Measurements from ENCODE around the gene JMY. TPM values are rescaled to one million over a fixed set of nuclear protein-coding genes. Genes with fewer than 3 reads are reported as not detected.
"Not testable (repeated sequence)": the region's sequence is repeated elsewhere in the genome, so short reads cannot be mapped to it uniquely, and the experiment has no call there.

JMY gene
- total RNA-seq, 1 experiment from 2014 or later = 11.3 TPM

GRCh38 chr5:79242242-79243039, 6.5 kb downstream of the JMY start:
- POLR2A ChIA-PET = interaction anchor here (0.6 to 0.7 kb wide), 2 partner anchors 11 to 261 kb away, joined by 4 to 5 read pairs; no protein-coding TSS in a partner anchor
- peaks cover 7% of the 10 kb centered on the region for H3K4me1 Mint-ChIP-seq (ENCODE audit: low read depth, unreplicated experiment)
- Histone ChIP-seq H3K36me3 (ENCODE audit: control insufficient read depth, insufficient read depth, low read length) (no peaks in the 10 kb centered on the region), H3K9me3 (no peaks in the 10 kb centered on the region), H3K4me1 (no peaks in the 10 kb centered on the region), H3K27me3 (replicated peaks; ENCODE audit: control insufficient read depth, insufficient read depth, low read length) (no peaks in the 10 kb centered on the region), H3K4me3 (ENCODE audit: low read depth, low read length) (no peak overlapping the region)
- TF ChIP-seq CTCF (IDR thresholded peaks at IDR 0.05; ENCODE audit: insufficient read depth in 1 of 2, low read depth in 1 of 2, low read length in 1 of 2, severe bottlenecking in 1 of 2, unreplicated experiment in 1 of 2) = no peak
- CTCF ChIA-PET = no interaction called here
- BruUV-seq (replicated peaks) = no TSS peak
- no peak for DNase-seq
- H3K27me3 Mint-ChIP-seq (ENCODE audit: insufficient read depth, unreplicated experiment) = no peaks in the 10 kb centered on the region
- H3K4me3 Mint-ChIP-seq (ENCODE audit: unreplicated experiment) = no peak overlapping the region
- H3K36me3 Mint-ChIP-seq (ENCODE audit: insufficient read depth, unreplicated experiment) = peaks cover 3% of the 10 kb centered on the region
- intact Hi-C loops (cut with micrococcal nuclease; ENCODE audit: unreplicated experiment) = no loop called here
- H3K9me3 Mint-ChIP-seq (ENCODE audit: unreplicated experiment) = no peaks in the 10 kb centered on the region
- no peak overlapping the region for H3K27ac Mint-ChIP-seq (ENCODE audit: unreplicated experiment)

GRCh38 chr5:79243224-79243623, 7.3 kb downstream of the JMY start:
- H3K4me1 Mint-ChIP-seq (ENCODE audit: low read depth, unreplicated experiment) = peaks cover 7% of the 10 kb centered on the region
- DNase-seq = no peak
- intact Hi-C loops (cut with micrococcal nuclease; ENCODE audit: unreplicated experiment) = no loop called here
- no peak for TF ChIP-seq CTCF (IDR thresholded peaks at IDR 0.05; ENCODE audit: insufficient read depth in 1 of 2, low read depth in 1 of 2, low read length in 1 of 2, severe bottlenecking in 1 of 2, unreplicated experiment in 1 of 2)
- no peak overlapping the region for H3K27ac Mint-ChIP-seq (ENCODE audit: unreplicated experiment)
- BruUV-seq (replicated peaks) = no TSS peak
- no peak overlapping the region for H3K4me3 Mint-ChIP-seq (ENCODE audit: unreplicated experiment)
- Histone ChIP-seq H3K27me3 (replicated peaks; ENCODE audit: control insufficient read depth, insufficient read depth, low read length) (no peaks in the 10 kb centered on the region), H3K4me1 (no peaks in the 10 kb centered on the region), H3K9me3 (no peaks in the 10 kb centered on the region), H3K4me3 (ENCODE audit: low read depth, low read length) (no peak overlapping the region), H3K36me3 (ENCODE audit: control insufficient read depth, insufficient read depth, low read length) (no peaks in the 10 kb centered on the region)
- ChIA-PET CTCF (no interaction called here), POLR2A (interaction anchor here (0.7 kb wide), 1 partner anchor 262 kb away, joined by 5 read pairs; no protein-coding TSS in a partner anchor)
- no peaks in the 10 kb centered on the region for H3K36me3 Mint-ChIP-seq (ENCODE audit: insufficient read depth, unreplicated experiment)
- no peaks in the 10 kb centered on the region for H3K27me3 Mint-ChIP-seq (ENCODE audit: insufficient read depth, unreplicated experiment)
- no peaks in the 10 kb centered on the region for H3K9me3 Mint-ChIP-seq (ENCODE audit: unreplicated experiment)

- H3K36me3 Mint-ChIP-seq (ENCODE audit: insufficient read depth, unreplicated experiment); H3K27me3 Mint-ChIP-seq (ENCODE audit: insufficient read depth, unreplicated experiment); BruUV-seq (replicated peaks); DNase-seq; H3K27ac Mint-ChIP-seq (ENCODE audit: unreplicated experiment); H3K9me3 ChIP-seq; H3K9me3 Mint-ChIP-seq (ENCODE audit: unreplicated experiment); H3K4me1 ChIP-seq; H3K4me3 Mint-ChIP-seq (ENCODE audit: unreplicated experiment); CTCF ChIA-PET; H3K36me3 ChIP-seq (ENCODE audit: control insufficient read depth, insufficient read depth, low read length); H3K27me3 ChIP-seq (replicated peaks; ENCODE audit: control insufficient read depth, insufficient read depth, low read length); H3K4me3 ChIP-seq (ENCODE audit: low read depth, low read length); H3K4me1 Mint-ChIP-seq (ENCODE audit: low read depth, unreplicated experiment); intact Hi-C loops (cut with micrococcal nuclease; ENCODE audit: unreplicated experiment): not testable (repeated sequence)
- POLR2A ChIA-PET = interaction anchor here (0.6 kb wide), 1 partner anchor 12 kb away, joined by 4 read pairs; no protein-coding TSS in a partner anchor
Observed at GRCh38 chr5:79254067-79254466, 18.1 kb downstream of the JMY start.

Measured in Caco-2 (cell line).